Liver (tissue), 9 donors: Measurements from ENCODE around the gene SOHLH1. TPM values are rescaled to one million over a fixed set of nuclear protein-coding genes. Genes with fewer than 3 reads are reported as not detected.

Experiments used
- DNase-seq: peaks from one replicate; pipeline ENCODE4 v3.0.0-alpha.2; 2017; ENCODE audit warnings: low spot score
- H3K27ac ChIP-seq, 2 donors: one replicate each; pipeline ENCODE4 v1.7.0; 2013; ENCODE audit warnings: inconsistent platforms in 2 of 2, low read length in 2 of 2, control low read depth in 1 of 2, low read depth in 1 of 2, mild to moderate bottlenecking in 1 of 2
- H3K27me3 ChIP-seq, 4 donors: one replicate each; pipeline versions ENCODE4 v1.6.1 to v1.7.0; 2013; ENCODE audit warnings: low read length in 3 of 4, inconsistent platforms in 1 of 4, mild to moderate bottlenecking in 1 of 4, moderate library complexity in 1 of 4; ENCODE audit not compliant: control insufficient read depth in 4 of 4, insufficient read depth in 4 of 4
- H3K36me3 ChIP-seq, 4 donors: one replicate each; pipeline versions ENCODE4 v1.6.1 to v1.7.0; 2013; ENCODE audit warnings: low read length in 3 of 4, mild to moderate bottlenecking in 3 of 4, low read depth in 1 of 4, moderate library complexity in 1 of 4; ENCODE audit not compliant: control insufficient read depth in 4 of 4, insufficient read depth in 3 of 4
- H3K4me1 ChIP-seq, 4 donors: one replicate each; pipeline versions ENCODE4 v1.6.1 to v1.7.0; 2013; ENCODE audit warnings: low read length in 3 of 4, mild to moderate bottlenecking in 3 of 4, moderate library complexity in 1 of 4; ENCODE audit not compliant: control insufficient read depth in 4 of 4, insufficient read depth in 4 of 4
- H3K4me3 ChIP-seq, 3 donors: one replicate each; pipeline versions ENCODE4 v1.6.1 to v1.7.0; 2013; ENCODE audit warnings: low read length in 3 of 3, control low read depth in 1 of 3, low read depth in 1 of 3, mild to moderate bottlenecking in 1 of 3
- H3K9ac ChIP-seq, 2 donors: one replicate each; pipeline ENCODE4 v1.7.0; 2013; ENCODE audit warnings: low read length in 2 of 2, mild to moderate bottlenecking in 2 of 2, moderate library complexity in 2 of 2, control low read depth in 1 of 2, low read depth in 1 of 2
- H3K9me3 ChIP-seq, 4 donors: one replicate each; pipeline versions ENCODE4 v1.6.1 to v1.7.0; 2013; ENCODE audit warnings: low read length in 3 of 4; ENCODE audit not compliant: control insufficient read depth in 4 of 4
- ATF3 ChIP-seq: IDR thresholded peaks from 2 replicates; pipeline ENCODE4 v1.6.1; 2016; ENCODE audit warnings: antibody characterized with exemption
- CTCF ChIP-seq: fragments of 150-350 bp; IDR thresholded peaks from 2 replicates; pipeline ENCODE4 v1.5.1; 2017; ENCODE audit warnings: improper control_type of control experiment, low read depth, low read length; ENCODE audit not compliant: missing input control
- EGR1 ChIP-seq, 2 donors: IDR thresholded peaks; 2 replicates each; pipeline ENCODE4 v1.6.1; 2016 to 2018; ENCODE audit warnings: antibody characterized with exemption in 2 of 2, low read depth in 2 of 2
- FOXA1 ChIP-seq: IDR thresholded peaks from 2 replicates; pipeline ENCODE4 v1.6.1; 2016; ENCODE audit warnings: antibody characterized with exemption
- FOXA2 ChIP-seq: IDR thresholded peaks from 2 replicates; pipeline ENCODE4 v1.6.1; 2016; ENCODE audit warnings: antibody characterized with exemption
- GABPA ChIP-seq, 2 donors: IDR thresholded peaks in 1 of 2; conservative IDR thresholded peaks in 1 of 2; 2 replicates each; pipeline ENCODE4 v1.6.1; 2016; ENCODE audit warnings: antibody characterized with exemption in 2 of 2, mild to moderate bottlenecking in 1 of 2, moderate library complexity in 1 of 2
- HNF4A ChIP-seq, 2 donors: conservative IDR thresholded peaks; 2 replicates each; pipeline ENCODE4 v1.6.1; 2016; ENCODE audit warnings: antibody characterized with exemption in 2 of 2, mild to moderate bottlenecking in 2 of 2
- HNF4G ChIP-seq: IDR thresholded peaks from 2 replicates; pipeline ENCODE4 v1.6.1; 2016; ENCODE audit warnings: antibody characterized with exemption
- MAX ChIP-seq: IDR thresholded peaks from 2 replicates; pipeline ENCODE4 v1.6.1; 2016; ENCODE audit warnings: antibody characterized with exemption
- NR2F2 ChIP-seq: IDR thresholded peaks from 2 replicates; pipeline ENCODE4 v1.6.1; 2016; ENCODE audit warnings: antibody characterized with exemption
- RAD21 ChIP-seq, 2 donors: IDR thresholded peaks; 2 replicates each; pipeline ENCODE4 v1.6.1; 2016; ENCODE audit warnings: antibody characterized with exemption in 2 of 2, mild to moderate bottlenecking in 2 of 2
- RXRA ChIP-seq, 2 donors: IDR thresholded peaks; 2 replicates each; pipeline ENCODE4 v1.6.1; 2017 to 2018; ENCODE audit warnings: antibody characterized with exemption in 2 of 2, mild to moderate bottlenecking in 1 of 2
- SP1 ChIP-seq: IDR thresholded peaks from 2 replicates; pipeline ENCODE4 v1.6.1; 2018; ENCODE audit warnings: antibody characterized with exemption, mild to moderate bottlenecking
- TAF1 ChIP-seq: conservative IDR thresholded peaks from 2 replicates; pipeline ENCODE4 v1.6.1; 2016; ENCODE audit warnings: antibody characterized with exemption, mild to moderate bottlenecking
- YY1 ChIP-seq: IDR thresholded peaks from 2 replicates; pipeline ENCODE4 v1.6.1; 2016; ENCODE audit warnings: antibody characterized with exemption, mild to moderate bottlenecking
- ZBTB33 ChIP-seq: IDR thresholded peaks from 2 replicates; pipeline ENCODE4 v1.6.1; 2016; ENCODE audit warnings: antibody characterized with exemption
- WGBS: extraction: QIAGEN DNeasy Blood & Tissue Kit; methylation state at CpG from one replicate; pipeline ENCODE4 v1.1.7; 2013; 5-methylcytosine and 5-hydroxymethylcytosine counted together
- polyA plus RNA-seq, 2 donors: library from polyadenylated mRNA; stranded (reverse) in 1 of 2; unstranded in 1 of 2; fragments of 200-250 nt in 1 of 2; fragments of >200 nt in 1 of 2; fragmentation: Nextera tagmentation in 1 of 2; extraction: Ambion mirVana in 1 of 2; gene quantifications; one replicate each; pipeline versions ENCODE4 v1.2.1 to v1.2.3, GENCODE V29; 2013 to 2015
- total RNA-seq, 2 donors: library from RNA; depleted of rRNA; stranded (reverse); fragments of >200 nt; gene quantifications; one replicate each; pipeline ENCODE4 v1.2.3, GENCODE V29; 2014
- donor health status: healthy.
- donor health status: healthy.
- donor health status: healthy.
- donor health status: healthy.
- donor health status: healthy.

The SOHLH1 gene
- total and polyA plus RNA-seq, 4 donors = not detected

GRCh38 chr9:135701959-135702721 is 2.9 kb upstream of the SOHLH1 start, which contains the start of gene KCNT1:
Gene KCNT1 (plus strand): TSS chr9:135702185. CDS start chr9:135702259, 74 bp downstream.
- no peak within 1 kb of the TSS for H3K27ac ChIP-seq

GRCh38 chr9:135701067-135701958 is 2.0 kb upstream of the SOHLH1 start:
- Histone ChIP-seq H3K4me3 (no peak overlapping the region), H3K27me3 (peaks cover 0 to 6% (median 2%) of the 10 kb centered on the region in 4 donors), H3K4me1 (peaks cover 0 to 7% (median 0%) of the 10 kb centered on the region in 4 donors), H3K9me3 (no peaks in the 10 kb centered on the region), H3K9ac (no peak overlapping the region), H3K36me3 (no peaks in the 10 kb centered on the region), H3K27ac (no peak overlapping the region)
- no peak for DNase-seq
- WGBS = 22% methylated on average over 40 of the region's 40 CpGs
- no peak for TF ChIP-seq HNF4A (conservative IDR thresholded peaks at IDR 0.05)
- no peak for TF ChIP-seq HNF4G
- no peak for TF ChIP-seq FOXA2
- TF ChIP-seq ATF3 = no peak
- no peak for TF ChIP-seq GABPA (IDR thresholded peaks at IDR 0.05 in 1 of 2, conservative IDR thresholded peaks at IDR 0.05 in 1 of 2)
- no peak for TF ChIP-seq TAF1
- TF ChIP-seq RAD21 (IDR thresholded peaks at IDR 0.05) = no peak
- no peak for TF ChIP-seq YY1
- no peak for TF ChIP-seq EGR1 (IDR thresholded peaks at IDR 0.05; ENCODE audit: low read depth in 2 of 2)
- no peak for TF ChIP-seq RXRA (IDR thresholded peaks at IDR 0.05)
- no peak for TF ChIP-seq SP1
- no peak for TF ChIP-seq ZBTB33
- TF ChIP-seq FOXA1 = no peak
- TF ChIP-seq MAX = no peak
- TF ChIP-seq CTCF = no peak
- TF ChIP-seq NR2F2 = no peak

More at GRCh38 chr9:135701959-135702721, 2.9 kb upstream of the SOHLH1 start, which contains the start of gene KCNT1:
- TF ChIP-seq CTCF (peak; percentile 73), YY1 (no peak)
- DNase-seq = peak; percentile 73
- Histone ChIP-seq H3K27me3 (peaks cover 2 to 6% (median 3%) of the 10 kb centered on the region in 4 donors), H3K9ac (no peak within 1 kb of the TSS), H3K36me3 (no peaks in the 10 kb centered on the region), H3K4me3 (no peak within 1 kb of the TSS), H3K4me1 (peaks cover 0 to 7% (median 0%) of the 10 kb centered on the region in 4 donors), H3K9me3 (no peaks in the 10 kb centered on the region)
- WGBS = 15% methylated on average over 66 of the region's 66 CpGs
